GM19455 (cell line): Measurements from ENCODE around the gene MLNR.

Source experiments
- ATAC-seq: cut with Tn5 transposase; IDR thresholded peaks from one replicate; pipeline ENCODE4 v1.9.1; 2021; ENCODE audit not compliant: unreplicated experiment

MLNR gene

DNA sequence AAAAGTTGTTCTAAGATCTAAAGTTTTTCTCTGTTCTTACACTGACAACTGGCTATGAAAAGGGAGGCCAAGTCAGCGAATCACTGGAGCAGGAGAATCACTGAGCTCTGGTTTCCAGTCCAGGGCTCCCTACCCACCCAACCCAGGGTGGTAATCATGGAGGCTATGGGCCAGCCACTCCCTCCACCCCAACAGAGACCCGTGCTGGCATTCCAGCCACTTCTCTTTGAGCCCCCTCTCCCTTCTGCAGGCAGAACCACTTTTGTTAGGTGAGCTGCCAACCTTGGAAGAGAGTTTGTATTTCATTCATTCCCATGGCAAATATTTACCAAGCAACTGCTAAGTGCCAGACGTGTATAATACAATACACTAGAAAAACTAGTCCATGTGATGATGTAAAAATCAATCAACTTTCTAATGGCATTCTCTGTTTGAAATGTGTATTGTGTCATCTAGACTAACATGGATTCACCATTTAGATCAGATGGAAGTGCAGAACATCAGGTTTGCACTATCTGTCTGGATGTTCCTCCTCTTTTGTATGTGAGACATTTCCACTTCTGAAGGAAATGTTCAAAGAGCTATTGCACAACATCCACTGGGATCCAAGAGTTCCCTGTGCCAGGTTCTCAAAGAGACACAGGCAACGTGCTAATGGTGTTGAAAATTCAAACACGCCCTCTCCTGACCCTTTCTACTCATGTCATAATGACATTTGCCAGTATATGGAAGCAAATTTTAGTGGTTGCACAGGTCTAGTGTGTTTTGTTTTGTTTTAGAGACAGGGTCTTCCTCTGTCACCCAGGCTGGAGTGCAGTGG lies 5.3 kb downstream of the MLNR start:
- no peak for ATAC-seq

DNA sequence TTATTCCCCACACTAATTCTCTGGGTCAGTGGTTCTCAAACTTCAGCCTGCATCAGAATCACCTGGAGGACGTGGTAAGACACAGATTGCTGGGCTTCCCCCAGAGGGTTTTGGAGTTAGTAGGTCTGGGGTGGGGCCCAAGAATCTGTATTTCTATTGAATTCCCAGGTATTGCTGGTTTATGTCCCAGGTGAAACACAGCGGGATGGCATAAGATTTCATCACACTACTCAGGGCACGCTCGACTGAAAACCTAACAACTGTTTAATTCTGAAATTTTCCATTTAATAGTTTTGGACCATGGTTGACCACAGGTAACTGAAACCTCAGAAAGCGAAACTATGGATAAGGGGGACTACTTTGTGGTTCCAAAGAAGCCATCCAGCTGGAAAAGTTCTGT lies 6.5 kb downstream of the MLNR start:
- ATAC-seq = no peak

DNA sequence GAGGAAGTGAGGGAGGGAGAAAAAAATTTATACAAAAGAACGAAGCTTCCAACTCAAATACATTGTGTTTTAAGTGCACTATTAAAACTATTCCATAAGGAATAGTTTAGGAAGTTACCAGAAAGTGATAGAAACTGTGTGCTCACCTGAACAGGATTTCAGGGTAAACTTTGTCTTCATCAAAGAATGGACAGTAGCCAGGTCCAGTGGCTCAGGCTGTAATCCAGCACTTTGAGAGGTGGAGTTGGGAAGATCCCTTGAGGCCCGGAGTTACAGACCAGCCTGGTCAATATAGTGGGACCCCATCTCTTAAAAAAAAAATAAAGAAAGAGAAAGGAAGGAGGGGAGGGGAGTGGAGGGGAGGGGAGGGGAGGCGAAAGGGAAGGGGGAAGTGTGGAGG lies 14.6 kb downstream of the MLNR start:
- ATAC-seq = no peak

DNA sequence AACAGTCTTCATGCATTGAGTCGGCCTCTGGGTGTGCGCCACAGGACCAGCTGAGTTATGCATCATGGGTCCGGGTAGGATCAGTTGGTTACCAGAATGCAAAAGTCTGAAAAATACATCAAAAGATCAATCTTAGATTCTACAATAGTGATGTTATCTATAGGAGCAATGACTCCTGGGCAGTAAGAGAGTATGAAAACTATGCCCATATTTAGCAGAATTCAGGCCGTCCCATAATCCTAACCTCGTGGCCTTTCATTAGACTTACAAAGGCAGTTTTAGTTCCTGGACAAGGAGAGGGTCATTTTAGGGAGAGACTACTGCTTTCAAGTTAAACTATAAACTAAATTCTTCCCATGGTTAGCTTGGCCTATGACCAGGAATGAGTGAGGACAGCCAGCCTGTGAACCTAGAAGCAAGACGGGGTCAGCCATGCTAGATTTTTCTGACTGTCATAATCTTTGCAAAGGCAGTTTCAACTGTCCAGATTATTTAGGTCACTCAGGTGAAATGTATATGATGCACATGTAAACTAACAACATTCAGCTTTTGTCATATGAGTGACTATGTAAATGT lies 15.8 kb downstream of the MLNR start:
- no peak for ATAC-seq

DNA sequence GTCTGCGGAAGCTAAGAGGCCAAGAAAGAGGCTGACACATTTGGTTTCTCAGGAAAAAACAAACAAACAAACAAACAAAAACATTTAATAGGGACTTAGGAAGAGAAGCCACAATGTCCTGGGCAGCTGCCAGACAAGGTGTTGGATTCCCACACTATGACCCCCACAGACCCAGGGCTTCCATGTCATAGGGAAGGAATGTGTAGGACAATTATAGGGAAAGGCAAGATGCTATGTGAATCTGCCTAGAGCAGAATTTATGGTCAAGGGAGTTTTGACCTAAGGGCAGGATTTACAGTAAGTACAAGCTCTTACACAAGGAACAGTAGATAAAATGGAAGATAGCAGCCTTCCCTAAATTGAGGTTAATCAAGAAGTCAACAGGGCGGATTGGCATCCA lies 18.5 kb downstream of the MLNR start:
- ATAC-seq = no peak

DNA sequence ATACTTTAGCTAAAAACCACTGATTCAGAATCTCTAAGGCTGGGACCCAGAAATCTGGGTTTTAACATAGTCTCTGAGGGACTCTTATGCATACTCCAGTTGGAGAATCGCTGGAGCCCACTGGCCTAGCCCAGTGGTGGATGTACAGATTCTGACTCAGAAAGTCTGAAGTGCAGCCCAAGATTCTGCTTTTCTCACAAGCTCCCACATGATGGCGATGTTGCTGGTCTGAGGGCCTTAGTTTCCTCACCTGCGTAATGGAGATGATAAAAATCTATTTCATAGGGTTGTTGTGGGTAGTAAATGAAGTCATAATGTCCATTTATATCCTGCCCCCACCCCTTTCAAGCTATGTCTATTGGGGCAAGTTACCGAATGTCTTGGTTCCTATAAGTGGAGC lies 19.9 kb downstream of the MLNR start:
- ATAC-seq = no peak

DNA sequence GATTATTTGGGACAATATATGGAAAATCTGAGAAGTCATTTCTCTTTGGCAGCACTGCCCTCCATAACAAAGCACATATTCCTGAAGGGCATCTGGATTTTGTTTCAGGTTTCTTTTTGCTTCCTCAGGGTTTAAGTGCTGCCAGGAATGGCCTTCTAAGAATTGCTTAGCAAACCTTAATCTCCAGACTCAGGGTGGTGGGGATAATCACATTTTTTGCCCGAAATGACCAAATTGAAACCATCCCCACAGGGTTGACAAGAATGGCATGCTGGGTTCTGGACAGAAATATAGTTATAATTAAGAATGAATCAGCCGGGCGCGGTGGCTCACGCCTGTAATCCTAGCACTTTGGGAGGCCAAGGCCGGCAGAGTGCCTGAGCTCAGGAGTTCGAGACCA lies 21.2 kb downstream of the MLNR start:
- ATAC-seq = no peak

DNA sequence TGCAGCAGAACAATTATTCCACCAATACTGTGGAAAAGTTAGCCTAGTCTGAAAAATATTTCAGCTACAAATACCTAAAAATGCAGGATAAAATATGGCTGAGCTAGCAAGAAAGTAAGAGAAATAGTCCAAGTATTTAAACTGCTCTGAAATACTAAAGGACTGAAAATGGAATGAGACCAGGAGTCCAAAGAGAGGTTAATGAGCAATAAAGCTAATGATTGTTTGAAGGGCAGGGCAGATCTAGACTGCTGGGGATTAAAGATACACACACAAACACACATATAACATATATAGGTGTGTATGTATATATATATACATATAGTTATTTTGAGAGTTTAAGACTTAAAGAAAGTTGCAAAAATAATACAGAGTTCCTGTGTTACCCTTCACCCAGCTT lies 25.0 kb downstream of the MLNR start:
- ATAC-seq = no peak

DNA sequence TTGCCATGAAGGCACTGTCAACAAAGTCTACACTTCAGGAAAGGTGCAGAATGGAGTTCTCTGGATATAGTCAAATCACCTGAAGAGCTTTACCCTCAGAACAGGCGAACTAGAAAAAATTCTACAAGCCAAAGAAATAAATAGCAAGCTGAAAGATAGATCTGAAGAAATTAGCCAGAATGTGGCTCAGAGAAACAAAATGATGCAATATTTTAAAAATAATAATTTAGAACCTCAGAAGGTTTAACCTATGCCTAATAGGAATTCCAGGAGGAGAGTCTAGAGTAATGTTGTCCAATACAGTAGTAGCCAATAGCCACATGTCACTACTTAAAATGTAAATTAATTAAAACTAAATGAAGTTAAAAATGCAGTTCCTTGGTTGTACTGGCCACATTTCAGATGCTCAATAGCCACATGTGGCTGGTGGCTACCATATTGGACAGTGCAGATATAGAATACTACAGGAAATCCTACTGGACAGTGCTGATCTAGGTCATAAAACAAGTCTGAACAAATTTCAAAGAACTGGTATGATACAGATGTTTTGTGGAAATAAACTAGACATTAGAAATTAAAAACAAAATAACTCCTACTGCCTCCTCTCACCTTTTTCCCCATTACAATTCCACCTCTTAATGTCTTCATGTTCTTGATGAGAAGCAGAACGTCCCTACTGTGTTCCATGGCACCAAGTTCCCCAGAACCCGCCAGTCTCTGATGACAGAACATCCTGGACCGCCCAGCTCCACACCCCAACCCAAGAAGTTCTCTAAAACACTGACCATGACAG lies 26.9 kb downstream of the MLNR start:
- peak; percentile 43 for ATAC-seq

DNA sequence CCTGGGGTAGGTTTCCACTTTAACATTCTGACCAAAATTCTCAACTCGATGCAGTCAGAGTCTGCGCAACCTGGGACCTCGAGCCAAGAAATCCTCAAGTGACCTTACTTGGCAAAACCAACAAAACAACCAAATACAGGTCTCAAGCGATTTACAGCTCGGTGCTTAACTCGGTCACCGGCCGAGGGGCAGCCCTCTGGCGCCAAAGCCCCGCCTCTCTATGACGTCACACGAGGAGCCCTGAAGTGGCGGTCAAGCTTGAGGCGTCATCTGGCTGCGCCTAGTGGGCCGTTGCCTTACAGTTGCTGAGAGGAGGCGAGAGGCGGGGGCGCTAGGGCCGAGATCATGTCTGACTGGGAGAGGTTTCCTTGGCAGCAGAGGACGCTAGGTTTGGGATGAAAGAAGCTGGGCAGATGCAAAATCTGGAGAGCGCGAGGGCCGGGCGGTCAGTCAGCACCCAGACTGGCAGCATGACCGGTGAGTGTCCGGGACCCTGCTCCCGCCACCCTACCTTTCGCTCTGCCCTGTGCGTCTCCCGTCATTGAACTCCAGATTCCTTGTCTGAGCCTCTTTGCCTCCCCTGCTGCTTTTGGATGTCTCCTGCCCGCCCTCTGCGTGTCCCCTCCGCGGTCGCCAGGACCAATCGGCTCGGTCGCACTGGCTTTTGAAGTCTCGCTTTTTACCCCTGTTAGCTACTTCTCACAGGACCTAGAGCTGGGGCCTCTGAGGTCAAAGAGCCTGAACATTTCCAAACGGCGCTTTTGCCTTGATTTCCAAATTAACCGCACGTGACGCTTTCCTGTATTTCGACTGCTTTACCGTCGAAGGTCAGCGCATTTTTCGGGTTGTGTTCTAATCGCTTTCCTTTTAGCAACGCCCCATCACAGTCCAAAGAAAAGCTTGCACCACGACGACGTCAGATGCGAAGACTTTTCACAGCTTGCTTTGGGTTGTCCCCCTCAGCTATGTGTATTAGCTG lies 27.8 kb downstream of the MLNR start, which contains the start of gene CDADC1:
Gene CDADC1, plus strand, starts transcription at position 283 of the 979 bp plus-strand sequence. Its CDS starts 113 bp downstream, at position 396.
- peak; percentile 98 for ATAC-seq

DNA sequence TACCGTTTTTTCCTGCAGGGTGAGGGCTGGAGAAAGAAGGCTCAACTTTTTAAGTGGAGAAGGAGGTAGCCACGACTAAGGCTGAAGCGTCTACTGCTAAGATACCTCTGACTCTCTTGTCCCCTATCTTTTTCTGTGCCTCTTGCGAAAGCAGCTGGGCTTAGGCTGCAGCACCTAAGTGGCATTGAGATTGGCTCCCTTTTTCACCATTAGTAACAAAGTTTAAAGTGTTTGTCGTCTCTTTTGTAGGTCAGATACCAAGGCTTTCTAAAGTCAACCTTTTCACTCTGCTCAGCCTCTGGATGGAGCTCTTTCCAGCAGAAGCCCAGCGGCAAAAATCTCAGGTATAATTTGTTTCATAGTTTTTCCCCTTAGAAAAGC lies 28.5 kb downstream of the MLNR start:
- peak; percentile 6 for ATAC-seq

DNA sequence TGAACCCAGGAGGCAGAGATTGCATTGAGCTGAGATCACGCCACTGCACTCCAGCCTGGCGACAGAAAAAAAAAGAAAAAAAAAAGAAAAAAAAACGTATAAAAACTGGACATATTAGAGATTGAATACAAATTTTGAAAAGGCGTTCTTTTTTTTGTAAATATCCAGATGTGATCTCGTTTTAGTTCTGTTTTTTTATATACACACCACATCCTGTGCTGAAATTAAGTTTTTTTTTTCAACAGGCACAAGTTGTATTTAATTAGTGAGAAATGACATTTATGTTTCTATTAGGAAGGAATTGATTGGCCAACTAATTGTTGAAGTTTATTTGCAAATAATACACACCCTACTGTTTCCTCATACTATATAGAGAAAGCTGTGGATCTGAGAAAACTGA lies 31.2 kb downstream of the MLNR start:
- ATAC-seq = no peak

DNA sequence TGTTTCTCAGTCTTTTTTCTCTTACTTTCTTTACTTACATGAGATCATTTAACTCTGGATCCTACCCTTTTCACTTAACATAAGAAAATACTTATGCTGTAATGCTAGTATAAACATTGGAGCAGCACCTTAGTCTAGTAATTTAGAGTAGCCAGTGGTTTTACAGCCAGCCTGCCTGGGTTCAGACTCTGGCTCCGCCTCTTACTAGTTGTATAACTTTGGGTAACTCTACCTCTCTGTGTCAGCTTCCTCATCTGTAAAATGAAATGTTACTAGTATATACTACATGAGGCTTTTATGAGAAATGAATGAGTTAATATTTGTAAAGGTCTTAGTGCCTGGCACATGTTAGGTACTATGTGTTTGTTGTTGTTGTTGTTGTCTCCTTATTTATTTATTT lies 33.2 kb downstream of the MLNR start:
- ATAC-seq = no peak

DNA sequence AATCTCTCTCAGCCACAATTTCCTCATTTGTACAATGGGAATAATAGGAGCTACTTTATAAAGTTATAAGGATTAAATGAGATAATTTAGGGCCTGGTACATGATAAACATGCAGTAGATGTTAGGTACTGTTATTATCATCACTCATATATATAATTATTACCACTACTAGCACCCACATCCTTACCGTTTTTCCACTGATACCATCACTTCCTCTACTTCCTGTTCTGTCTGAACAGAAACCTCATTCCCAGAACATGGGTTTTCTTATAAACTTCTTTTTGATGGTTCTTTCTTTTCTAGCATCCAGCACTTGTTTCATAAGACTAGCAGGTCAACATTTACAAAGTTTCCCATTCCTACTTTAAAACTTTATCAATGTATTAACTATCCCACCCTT lies 33.9 kb downstream of the MLNR start:
- ATAC-seq = no peak

DNA sequence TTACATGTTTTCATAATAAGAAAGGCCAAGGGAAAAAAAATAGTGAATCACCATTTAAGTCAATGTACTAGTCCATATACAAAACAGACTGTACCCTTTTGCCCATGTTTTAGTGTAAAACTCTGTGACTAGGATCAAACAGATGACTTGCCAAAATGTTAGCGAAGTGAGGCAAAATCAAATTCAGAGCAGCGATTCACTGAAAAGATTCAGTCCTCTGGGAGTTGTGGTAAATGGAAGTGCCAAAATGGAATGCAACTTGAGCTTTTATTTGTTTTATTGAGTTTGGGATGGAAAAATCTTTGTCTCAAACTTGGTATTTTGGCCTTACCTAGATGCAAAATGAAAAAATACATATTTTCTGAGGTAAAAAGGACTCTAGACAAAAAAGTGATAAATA lies 36.7 kb downstream of the MLNR start:
- ATAC-seq = no peak

DNA sequence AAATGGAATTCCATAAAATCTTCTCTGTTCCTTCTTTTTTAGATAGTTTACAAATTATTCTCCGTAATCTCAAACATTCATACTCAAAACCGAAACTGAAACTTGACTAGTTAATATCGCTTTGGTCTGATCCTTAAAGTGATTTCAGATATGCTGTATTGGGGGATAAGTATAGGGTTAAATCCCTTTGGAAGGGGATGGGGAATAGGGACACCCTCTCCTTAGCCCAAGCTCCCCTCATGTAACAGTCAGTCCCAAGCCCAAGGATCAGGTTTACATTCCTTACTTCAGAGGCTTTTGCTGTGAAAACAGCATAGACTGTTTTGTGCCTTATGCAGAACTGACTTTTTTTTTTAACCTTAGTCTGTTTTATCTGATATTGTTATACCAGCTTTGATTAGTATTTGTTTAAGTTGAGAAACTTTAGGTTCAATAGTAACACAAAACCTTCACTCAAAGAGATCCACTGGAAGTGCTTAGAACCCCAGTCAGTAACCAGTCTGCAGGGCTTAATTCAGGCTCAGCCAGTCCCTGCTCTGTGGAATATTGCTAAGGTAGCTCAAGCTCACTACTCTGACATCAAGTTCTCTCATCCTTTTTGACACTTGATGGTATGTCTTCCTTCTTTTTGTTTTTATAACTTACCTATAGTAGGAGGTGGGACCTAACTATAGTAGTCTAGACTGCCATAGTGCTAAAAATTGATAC lies 38.1 kb downstream of the MLNR start:
- no peak for ATAC-seq

DNA sequence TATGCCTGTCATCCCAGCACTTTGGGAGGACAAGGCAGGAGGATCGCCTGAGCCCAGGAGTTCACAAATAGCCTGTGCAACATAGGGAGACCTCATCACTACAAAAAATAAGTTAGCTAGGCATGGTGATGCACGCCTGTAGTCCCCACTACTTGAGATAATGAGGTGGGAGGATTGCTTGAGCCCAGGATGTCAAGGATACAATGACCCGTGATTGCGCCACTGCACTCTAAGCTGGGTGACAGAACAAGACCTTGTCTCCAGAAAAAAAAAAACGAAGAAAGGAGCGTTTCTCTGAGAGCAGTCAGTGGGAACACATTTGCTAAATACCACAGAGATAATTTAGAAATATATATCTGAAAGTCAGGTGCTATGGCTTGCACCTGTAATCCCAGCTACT lies 39.4 kb downstream of the MLNR start:
- ATAC-seq = no peak

DNA sequence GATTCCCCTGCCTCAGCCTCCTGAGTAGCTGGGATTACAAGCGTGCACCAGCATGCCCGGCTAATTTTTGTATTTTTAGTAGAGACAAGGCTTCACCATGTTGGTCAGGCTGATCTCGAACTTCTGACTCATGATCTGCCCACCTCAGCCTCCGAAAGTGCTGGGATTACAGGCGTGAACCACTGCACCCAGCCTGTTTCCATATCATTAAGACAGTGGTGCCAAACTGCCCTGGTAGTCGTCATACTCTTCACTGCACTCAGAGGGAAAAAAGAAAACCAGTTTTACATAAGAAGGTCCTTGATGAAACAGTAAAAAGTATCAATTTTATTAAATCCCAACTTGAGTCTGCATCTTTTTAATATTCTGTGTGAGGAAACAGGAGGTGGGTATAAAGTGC lies 42.5 kb downstream of the MLNR start:
- ATAC-seq = no peak

DNA sequence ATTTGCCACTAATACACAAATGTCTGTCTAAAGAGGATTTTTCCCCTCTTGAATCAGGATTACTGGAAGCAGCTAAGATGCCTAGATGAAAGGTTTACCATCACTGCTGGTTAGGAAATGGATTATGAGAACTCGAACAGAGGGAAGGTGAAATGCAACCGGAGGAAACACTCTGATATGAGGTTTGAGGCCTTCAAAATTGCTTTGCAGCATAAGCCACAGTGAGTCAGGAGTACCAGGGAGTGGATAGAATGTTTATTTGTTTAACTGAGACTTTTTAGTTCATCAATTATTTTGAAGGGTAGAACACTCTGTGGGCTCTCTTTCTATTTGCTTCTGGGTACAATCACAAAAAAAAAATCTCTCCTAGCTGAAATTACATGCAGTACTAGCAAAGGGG lies 45.7 kb downstream of the MLNR start:
- no peak for ATAC-seq

DNA sequence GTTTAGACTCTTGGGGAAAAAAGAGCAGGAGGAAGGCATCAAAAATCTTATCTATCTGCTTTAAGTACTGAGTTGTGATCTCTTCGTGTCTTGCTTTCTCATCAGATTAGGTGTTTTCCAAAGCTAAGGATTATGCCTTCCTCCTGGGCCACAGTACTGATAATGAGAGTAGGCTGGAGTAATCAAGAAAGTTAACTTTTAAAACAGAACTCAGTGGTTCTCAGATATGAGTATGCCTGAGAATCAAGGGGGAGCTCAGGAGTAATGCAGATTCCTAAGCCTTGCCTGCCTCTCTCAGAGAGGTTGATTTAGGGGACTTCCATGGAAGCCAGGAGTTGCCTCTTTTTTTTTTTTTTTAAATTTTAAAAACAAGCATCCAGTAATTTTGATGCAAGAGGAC lies 51.1 kb downstream of the MLNR start:
- ATAC-seq = no peak
